Gastroesophageal sphincter (tissue), 4 donors: ENCODE measurements around the gene ZCCHC7. TPM values are rescaled to one million over a fixed set of nuclear protein-coding genes. Genes with fewer than 3 reads are reported as not detected.

Experiments
- ATAC-seq: fragments of 150-250 bp; one replicate; pipeline ENCODE4 v1.9.1; 2016; ENCODE audit warnings: mild to moderate bottlenecking, moderate library complexity
- H3K27ac ChIP-seq, 4 donors: fragments of 200-600 bp; sonication (generic) in 3 of 4; 1 replicate in 3 of 4; 2 replicates in 1 of 4; pipeline ENCODE4 v1.5.1; 2016 to 2019
- H3K27me3 ChIP-seq: fragments of 200-600 bp; sonication (generic); one replicate; pipeline ENCODE4 v1.5.1; 2019
- H3K36me3 ChIP-seq, 2 donors: fragments of 200-600 bp; sonication (generic); one replicate each; pipeline ENCODE4 v1.5.1; 2019; ENCODE audit warnings: control low read depth in 1 of 2
- H3K4me1 ChIP-seq, 3 donors: fragments of 200-600 bp; sonication (generic); 1 replicate in 2 of 3; 2 replicates in 1 of 3; pipeline ENCODE4 v1.5.1; 2016 to 2019; ENCODE audit warnings: control low read depth in 2 of 3
- H3K4me3 ChIP-seq, 2 donors: fragments of 200-600 bp; sonication (generic); one replicate each; pipeline ENCODE4 v1.5.1; 2019; ENCODE audit warnings: mild to moderate bottlenecking in 1 of 2, moderate library complexity in 1 of 2
- H3K9me3 ChIP-seq, 3 donors: fragments of 200-600 bp; sonication (generic); one replicate each; pipeline ENCODE4 v1.5.1; 2017 to 2019; ENCODE audit warnings: control low read depth in 2 of 3
- EP300 ChIP-seq: sonication (generic); formaldehyde crosslinking; IDR thresholded peaks from one replicate; pipeline ENCODE4 v1.6.1; 2017; ENCODE audit warnings: antibody characterized with exemption, mild to moderate bottlenecking
- POLR2A ChIP-seq, 2 donors: fragments of 450-650 bp; IDR thresholded peaks; one replicate each; pipeline ENCODE4 v1.6.1; 2017; ENCODE audit warnings: antibody characterized with exemption in 2 of 2, mild to moderate bottlenecking in 2 of 2, moderate library complexity in 1 of 2
- POLR2AphosphoS5 ChIP-seq: sonication (generic); formaldehyde crosslinking; IDR thresholded peaks from one replicate; pipeline ENCODE4 v1.6.1; 2017; ENCODE audit warnings: antibody characterized with exemption
- WGBS, 2 donors: methylation state at CpG; one replicate each; pipeline ENCODE4 v1.1.5; 2018; ENCODE audit warnings: low coverage in 1 of 2; 5-methylcytosine and 5-hydroxymethylcytosine counted together
- total RNA-seq, 4 donors: library from RNA; depleted of rRNA; stranded (reverse); fragments of >200 nt; gene quantifications; one replicate each; pipeline ENCODE4 v1.1.0, GENCODE V29; 2016
- TF ChIP-seq, protein P1 (sequence below), 4 experiments: fragments of 200-600 bp in 2 of 4; fragments of 450-650 bp in 2 of 4; sonication (generic) in 1 of 4; IDR thresholded peaks; one replicate each; pipeline ENCODE4 v1.5.1; 2017 to 2019; ENCODE audit warnings: antibody characterized with exemption in 4 of 4, mild to moderate bottlenecking in 2 of 4, moderate library complexity in 2 of 4

The ZCCHC7 gene
- total RNA-seq, 4 donors from 2014 or later = 12.1 to 23.5 (median 17.6) TPM

DNA sequence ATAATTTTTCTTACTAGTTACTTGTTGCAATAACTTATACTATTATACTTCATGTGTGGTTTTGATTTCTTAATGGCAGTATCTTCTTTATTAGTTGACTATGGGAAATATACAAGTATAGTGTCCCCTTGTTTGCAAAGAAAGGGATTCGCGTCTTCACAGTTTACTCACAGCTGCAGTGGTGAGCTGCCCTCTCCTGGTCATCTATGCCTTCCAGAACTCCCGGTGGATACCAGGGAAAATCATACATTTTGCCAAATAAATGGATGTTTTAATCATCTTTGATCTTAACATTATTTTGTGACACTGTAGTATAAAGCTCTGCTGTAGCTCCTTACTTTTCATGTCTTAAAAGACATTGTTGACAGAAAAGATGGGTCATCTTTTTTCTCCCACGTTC is 142.0 kb downstream of the ZCCHC7 start:
- no peak for TF ChIP-seq POLR2A (IDR thresholded peaks at IDR 0.05)
- TF ChIP-seq, protein P1, sequence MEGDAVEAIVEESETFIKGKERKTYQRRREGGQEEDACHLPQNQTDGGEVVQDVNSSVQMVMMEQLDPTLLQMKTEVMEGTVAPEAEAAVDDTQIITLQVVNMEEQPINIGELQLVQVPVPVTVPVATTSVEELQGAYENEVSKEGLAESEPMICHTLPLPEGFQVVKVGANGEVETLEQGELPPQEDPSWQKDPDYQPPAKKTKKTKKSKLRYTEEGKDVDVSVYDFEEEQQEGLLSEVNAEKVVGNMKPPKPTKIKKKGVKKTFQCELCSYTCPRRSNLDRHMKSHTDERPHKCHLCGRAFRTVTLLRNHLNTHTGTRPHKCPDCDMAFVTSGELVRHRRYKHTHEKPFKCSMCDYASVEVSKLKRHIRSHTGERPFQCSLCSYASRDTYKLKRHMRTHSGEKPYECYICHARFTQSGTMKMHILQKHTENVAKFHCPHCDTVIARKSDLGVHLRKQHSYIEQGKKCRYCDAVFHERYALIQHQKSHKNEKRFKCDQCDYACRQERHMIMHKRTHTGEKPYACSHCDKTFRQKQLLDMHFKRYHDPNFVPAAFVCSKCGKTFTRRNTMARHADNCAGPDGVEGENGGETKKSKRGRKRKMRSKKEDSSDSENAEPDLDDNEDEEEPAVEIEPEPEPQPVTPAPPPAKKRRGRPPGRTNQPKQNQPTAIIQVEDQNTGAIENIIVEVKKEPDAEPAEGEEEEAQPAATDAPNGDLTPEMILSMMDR (IDR thresholded peaks at IDR 0.05) = peak in 1 of 4 experiments; percentile 9
- H3K27me3 ChIP-seq = no peaks in the 10 kb centered on the region
- no peaks in the 10 kb centered on the region for H3K4me1 ChIP-seq
- H3K9me3 ChIP-seq = no peaks in the 10 kb centered on the region
- no peak overlapping the region for H3K27ac ChIP-seq
- no peak for ATAC-seq
- no peaks in the 10 kb centered on the region for H3K36me3 ChIP-seq
- WGBS, 2 donors = 68 to 70% methylated on average over 3 to 4 of the region's 4 CpGs
- no peak overlapping the region for H3K4me3 ChIP-seq

DNA sequence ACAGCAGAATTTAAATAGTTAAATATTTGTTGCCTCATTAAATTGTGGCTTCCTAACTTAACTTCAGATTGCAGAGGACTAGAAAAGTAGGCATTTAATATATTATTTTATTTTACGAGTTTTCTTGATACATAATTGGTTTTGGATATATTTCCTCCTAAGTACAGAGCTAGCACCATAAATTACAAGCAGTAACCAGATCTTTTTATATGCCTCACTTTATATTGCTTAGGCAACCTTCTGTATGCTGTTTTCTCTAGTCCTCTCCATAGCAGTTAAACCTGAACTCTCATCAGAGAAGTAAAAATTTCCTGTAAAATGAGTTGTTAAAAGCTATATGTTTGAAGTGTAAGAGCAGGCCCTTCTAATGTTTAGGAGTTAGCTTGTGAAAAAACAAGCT is 144.2 kb downstream of the ZCCHC7 start:
- Histone ChIP-seq H3K36me3 (no peaks in the 10 kb centered on the region), H3K27ac (no peak overlapping the region), H3K9me3 (no peaks in the 10 kb centered on the region), H3K4me1 (no peaks in the 10 kb centered on the region), H3K27me3 (no peaks in the 10 kb centered on the region), H3K4me3 (no peak overlapping the region)
- TF ChIP-seq POLR2A (IDR thresholded peaks at IDR 0.05) (no peak), EP300 (no peak), POLR2AphosphoS5 (no peak)
- TF ChIP-seq, protein P1 (IDR thresholded peaks at IDR 0.05) = no peak
- WGBS, 2 donors = 100% methylated on average over 1 of the region's 1 CpG
- no peak for ATAC-seq

DNA sequence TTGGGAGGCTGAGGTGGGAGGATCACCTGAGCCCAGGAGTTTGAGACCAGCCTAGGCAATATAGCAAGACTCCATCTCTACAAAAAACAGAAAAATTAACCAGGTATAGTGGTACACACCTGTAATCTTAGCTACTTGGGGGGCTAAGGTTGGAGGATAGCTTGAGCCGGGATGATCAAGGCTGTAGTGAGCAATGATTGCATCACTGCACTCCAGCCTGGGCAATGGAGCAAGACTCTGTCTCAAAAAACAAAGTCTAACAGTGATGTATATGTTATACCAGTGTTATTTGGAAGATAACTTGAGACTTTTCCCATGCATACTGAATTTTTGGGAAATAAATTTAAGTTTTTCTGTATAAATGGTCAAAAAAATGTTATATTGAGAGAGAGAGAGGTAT is 146.3 kb downstream of the ZCCHC7 start:
- no peaks in the 10 kb centered on the region for H3K27me3 ChIP-seq
- H3K4me1 ChIP-seq = no peaks in the 10 kb centered on the region
- TF ChIP-seq POLR2A (IDR thresholded peaks at IDR 0.05) (no peak), POLR2AphosphoS5 (no peak), EP300 (no peak)
- TF ChIP-seq, protein P1 (IDR thresholded peaks at IDR 0.05) = no peak
- ATAC-seq = no peak
- no peak overlapping the region for H3K4me3 ChIP-seq
- H3K9me3 ChIP-seq = no peaks in the 10 kb centered on the region
- no peaks in the 10 kb centered on the region for H3K36me3 ChIP-seq
- 80 to 100% methylated on average over 1 of the region's 1 CpG for WGBS, 2 donors
- H3K27ac ChIP-seq = no peak overlapping the region

DNA sequence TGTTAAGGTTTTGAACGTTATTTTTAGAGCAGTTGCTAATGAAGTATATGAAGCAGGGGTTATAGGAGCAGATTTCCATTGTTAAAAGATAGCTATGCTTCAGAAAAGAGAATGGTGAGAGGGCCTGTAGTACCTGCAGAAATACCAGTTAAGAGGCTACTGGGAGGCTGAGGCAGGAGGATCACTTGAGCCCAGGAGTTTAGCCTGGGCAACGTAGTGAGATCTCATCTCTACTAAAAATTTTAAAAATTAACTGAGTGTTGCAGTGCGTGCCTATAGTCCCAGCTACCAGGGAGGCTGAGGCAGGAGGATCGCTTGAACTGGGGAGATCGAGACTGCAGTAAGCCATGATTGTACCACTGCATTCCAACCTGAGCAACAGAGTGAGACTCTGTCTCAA is 148.8 kb downstream of the ZCCHC7 start:
- H3K36me3 ChIP-seq = no peaks in the 10 kb centered on the region
- H3K4me3 ChIP-seq = no peak overlapping the region
- no peaks in the 10 kb centered on the region for H3K4me1 ChIP-seq
- ATAC-seq = no peak
- no peaks in the 10 kb centered on the region for H3K27me3 ChIP-seq
- peaks cover 0 to 10% (median 0%) of the 10 kb centered on the region in 3 donors for H3K9me3 ChIP-seq
- no peak overlapping the region for H3K27ac ChIP-seq
- TF ChIP-seq POLR2A (IDR thresholded peaks at IDR 0.05) (no peak), EP300 (no peak), POLR2AphosphoS5 (no peak)
- TF ChIP-seq, protein P1 (IDR thresholded peaks at IDR 0.05) = no peak
- 83 to 94% methylated on average over 1 to 5 of the region's 5 CpGs for WGBS, 2 donors

DNA sequence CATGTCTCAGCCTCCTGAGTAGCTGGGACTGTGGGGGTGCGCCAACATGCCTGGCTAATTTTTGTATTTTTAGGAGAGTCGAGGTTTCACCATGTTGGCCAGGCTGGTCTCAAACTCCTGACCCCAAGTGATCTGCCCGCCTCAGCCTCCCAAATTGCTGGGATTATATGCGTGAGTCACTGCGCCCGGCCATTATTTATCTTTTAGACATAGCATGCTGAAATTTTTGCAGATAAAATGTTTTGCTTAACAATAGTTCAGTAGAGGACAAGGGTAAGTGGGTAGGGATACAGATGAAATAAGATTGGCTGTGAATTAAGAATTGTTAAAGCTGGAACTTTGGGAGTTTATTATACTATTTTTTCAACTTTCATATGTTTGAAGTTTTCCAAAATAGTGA is 151.3 kb downstream of the ZCCHC7 start:
- Histone ChIP-seq H3K4me1 (no peaks in the 10 kb centered on the region), H3K9me3 (peaks cover 0 to 10% (median 0%) of the 10 kb centered on the region in 3 donors), H3K27ac (no peak overlapping the region), H3K27me3 (no peaks in the 10 kb centered on the region), H3K36me3 (no peaks in the 10 kb centered on the region), H3K4me3 (no peak overlapping the region)
- 82 to 87% methylated on average over 6 of the region's 6 CpGs for WGBS, 2 donors
- no peak for ATAC-seq
- no peak for TF ChIP-seq POLR2A (IDR thresholded peaks at IDR 0.05)
- TF ChIP-seq, protein P1 (IDR thresholded peaks at IDR 0.05) = no peak
